NCI-H1694 treated with DMSO at 0.1 percent for 48 hours (cell line): ENCODE data around the gene DMXL1.

Experiments
- DNase-seq: peaks from one replicate; lab custom pipeline; 2025; lab: John Stamatoyannopoulos, UW

DMXL1 gene

GRCh38 chr5:119070828-119071560 lies at the start of gene DMXL1:
TSS of gene DMXL1 (plus strand) at chr5:119071087. CDS start at chr5:119071570, 483 bp downstream.
- peak; percentile 95 for DNase-seq

- DNase-seq: no peak
Observed at GRCh38 chr5:119021149-119021732, 49.6 kb upstream of the DMXL1 start.

- peak; percentile 19 for DNase-seq
Observed at GRCh38 chr5:119022017-119022745, 48.7 kb upstream of the DMXL1 start.

- DNase-seq: no peak
Observed at GRCh38 chr5:119022773-119023172, 48.1 kb upstream of the DMXL1 start.

GRCh38 chr5:119028575-119028974 lies 42.3 kb upstream of the DMXL1 start:
- DNase-seq: no peak

- DNase-seq: no peak
Observed at GRCh38 chr5:119031011-119031886, 39.6 kb upstream of the DMXL1 start.

- no peak for DNase-seq
Observed at GRCh38 chr5:119031905-119032304, 39.0 kb upstream of the DMXL1 start.

GRCh38 chr5:119032656-119033055 lies 38.2 kb upstream of the DMXL1 start:
- no peak for DNase-seq

- DNase-seq: no peak
Observed at GRCh38 chr5:119033135-119033534, 37.8 kb upstream of the DMXL1 start.

GRCh38 chr5:119036101-119036762 lies 34.7 kb upstream of the DMXL1 start:
- DNase-seq: no peak

- DNase-seq: no peak
Observed at GRCh38 chr5:119037496-119038215, 33.2 kb upstream of the DMXL1 start.

- no peak for DNase-seq
Observed at GRCh38 chr5:119048246-119048645, 22.6 kb upstream of the DMXL1 start.

- DNase-seq: no peak
Observed at GRCh38 chr5:119049824-119050449, 20.9 kb upstream of the DMXL1 start.

- no peak for DNase-seq
Observed at GRCh38 chr5:119054101-119054500, 16.8 kb upstream of the DMXL1 start.

GRCh38 chr5:119055294-119055693 lies 15.6 kb upstream of the DMXL1 start:
- DNase-seq: no peak

- no peak for DNase-seq
Observed at GRCh38 chr5:119058979-119059529, 11.8 kb upstream of the DMXL1 start.

- DNase-seq: no peak
Observed at GRCh38 chr5:119059740-119060255, 11.1 kb upstream of the DMXL1 start.

GRCh38 chr5:119063579-119064379 lies 7.1 kb upstream of the DMXL1 start:
- no peak for DNase-seq

GRCh38 chr5:119067450-119067849 lies 3.4 kb upstream of the DMXL1 start:
- no peak for DNase-seq
